DMS 273 treated with DMSO at 0.1 percent for 48 hours (cell line): ENCODE data around the gene TRAPPC14.

Source experiments
- DNase-seq: peaks from one replicate; lab custom pipeline; 2025; lab: John Stamatoyannopoulos, UW

TRAPPC14 gene

DNA sequence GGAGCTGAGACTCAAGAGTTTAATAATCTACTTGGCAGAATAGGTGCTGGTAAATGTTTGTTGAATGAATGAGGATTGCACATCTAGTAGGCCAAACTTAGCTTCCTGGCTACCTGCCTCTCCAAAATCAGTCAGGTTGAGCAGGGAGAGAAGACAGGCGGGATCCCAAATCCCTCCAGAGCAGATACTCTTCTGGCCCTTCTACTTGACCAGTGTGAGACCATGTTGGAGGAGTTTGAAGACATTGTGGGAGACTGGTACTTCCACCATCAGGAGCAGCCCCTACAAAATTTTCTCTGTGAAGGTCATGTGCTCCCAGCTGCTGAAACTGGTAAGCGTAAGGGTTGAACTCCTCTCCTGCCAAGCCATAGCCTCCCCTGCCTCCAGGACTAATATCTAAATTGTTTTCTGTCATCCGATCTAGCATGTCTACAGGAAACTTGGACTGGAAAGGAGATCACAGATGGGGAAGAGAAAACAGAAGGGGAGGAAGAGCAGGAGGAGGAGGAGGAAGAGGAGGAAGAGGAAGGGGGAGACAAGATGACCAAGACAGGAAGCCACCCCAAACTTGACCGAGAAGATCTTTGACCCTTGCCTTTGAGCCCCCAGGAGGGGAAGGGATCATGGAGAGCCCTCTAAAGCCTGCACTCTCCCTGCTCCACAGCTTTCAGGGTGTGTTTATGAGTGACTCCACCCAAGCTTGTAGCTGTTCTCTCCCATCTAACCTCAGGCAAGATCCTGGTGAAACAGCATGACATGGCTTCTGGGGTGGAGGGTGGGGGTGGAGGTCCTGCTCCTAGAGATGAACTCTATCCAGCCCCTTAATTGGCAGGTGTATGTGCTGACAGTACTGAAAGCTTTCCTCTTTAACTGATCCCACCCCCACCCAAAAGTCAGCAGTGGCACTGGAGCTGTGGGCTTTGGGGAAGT lies 34.0 kb downstream of the TRAPPC14 start:
- DNase-seq: no peak

DNA sequence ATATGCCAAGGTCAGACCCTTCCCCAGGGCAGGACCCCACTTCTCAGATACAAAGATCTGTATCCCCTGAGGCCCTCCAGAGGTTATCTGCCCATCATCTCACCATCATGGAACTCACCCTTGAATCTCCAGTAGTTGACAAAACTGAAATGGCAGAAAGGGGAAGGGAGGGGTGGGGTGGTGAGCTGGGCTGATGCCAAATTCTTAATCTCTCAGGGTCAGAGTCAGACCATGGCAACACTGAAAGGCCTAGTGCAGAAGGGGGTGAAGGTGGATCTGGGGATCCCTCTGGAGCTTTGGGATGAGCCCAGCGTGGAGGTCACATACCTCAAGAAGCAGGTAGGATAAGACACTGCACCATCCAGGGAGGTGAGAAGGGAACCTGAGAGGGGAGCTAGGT lies 36.0 kb downstream of the TRAPPC14 start:
- no peak for DNase-seq

DNA sequence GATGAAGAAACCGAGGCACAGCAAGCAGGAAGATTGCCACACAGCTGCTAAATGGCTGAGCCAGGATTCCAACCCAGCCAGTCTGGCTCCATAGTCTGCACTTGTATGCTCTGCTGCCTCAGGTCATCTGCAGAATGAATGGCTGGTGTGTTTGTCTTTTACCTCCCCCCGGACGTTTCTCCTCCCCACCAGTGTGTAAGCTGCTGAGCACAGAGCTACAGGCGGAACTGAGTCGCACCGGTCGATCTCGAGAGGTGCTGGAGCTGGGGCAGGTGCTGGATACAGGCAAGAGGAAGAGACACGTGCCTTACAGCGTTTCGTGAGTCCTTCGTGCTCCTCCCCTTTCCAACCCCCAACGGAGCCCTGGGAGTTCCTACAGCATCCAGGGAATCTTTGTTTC lies 36.5 kb downstream of the TRAPPC14 start:
- no peak for DNase-seq

DNA sequence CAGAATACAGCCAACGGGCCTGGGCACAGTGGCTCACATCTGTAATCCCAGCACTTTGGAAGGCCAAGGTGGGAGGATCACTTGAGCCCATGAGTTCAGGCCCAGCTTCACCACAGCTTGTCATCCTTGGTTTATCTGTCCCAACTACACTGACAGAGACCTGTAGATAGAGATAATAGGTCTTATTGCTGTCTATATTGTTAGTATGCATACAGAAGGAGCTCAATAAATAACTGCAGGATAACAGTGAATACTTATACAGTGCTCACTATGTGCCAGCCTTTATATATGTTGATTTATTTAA lies 37.8 kb downstream of the TRAPPC14 start:
- no peak for DNase-seq

DNA sequence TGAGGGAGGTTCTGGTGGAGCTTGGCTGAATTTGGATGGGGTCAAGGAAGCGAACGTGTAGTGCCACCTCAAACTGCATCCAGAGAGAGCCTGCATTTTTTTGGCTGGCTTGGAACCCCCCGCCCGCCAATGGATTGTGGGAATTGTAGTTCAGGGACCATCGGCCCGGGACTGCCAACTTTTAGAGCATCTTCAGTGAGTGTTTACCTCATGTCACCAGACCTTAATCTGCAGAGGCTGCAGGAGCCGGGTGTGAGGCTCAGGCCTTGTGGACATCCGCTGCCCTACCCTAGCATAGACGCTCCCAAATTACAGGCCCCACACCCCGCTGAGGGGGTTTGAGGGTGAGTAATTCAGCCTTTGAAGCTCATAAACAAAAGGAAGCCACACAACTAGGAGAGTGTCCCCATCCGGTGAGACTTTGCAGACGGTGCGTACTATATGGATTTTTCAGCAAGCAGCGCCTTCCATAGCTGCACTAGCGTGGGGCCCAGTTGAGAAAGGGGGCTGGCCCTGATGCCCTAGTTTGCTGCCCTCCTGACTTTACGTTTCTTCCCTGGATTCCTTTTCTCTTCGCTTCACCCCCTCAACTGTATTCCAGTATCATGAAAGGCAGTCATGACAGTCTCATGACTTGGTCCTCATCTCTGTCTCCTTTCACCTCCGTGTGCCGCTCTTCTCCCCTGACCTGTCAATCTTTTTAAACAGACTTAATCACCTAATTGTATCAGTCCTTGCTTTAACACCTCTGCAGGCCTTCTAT lies 38.4 kb downstream of the TRAPPC14 start:
- peak; percentile 78 for DNase-seq

DNA sequence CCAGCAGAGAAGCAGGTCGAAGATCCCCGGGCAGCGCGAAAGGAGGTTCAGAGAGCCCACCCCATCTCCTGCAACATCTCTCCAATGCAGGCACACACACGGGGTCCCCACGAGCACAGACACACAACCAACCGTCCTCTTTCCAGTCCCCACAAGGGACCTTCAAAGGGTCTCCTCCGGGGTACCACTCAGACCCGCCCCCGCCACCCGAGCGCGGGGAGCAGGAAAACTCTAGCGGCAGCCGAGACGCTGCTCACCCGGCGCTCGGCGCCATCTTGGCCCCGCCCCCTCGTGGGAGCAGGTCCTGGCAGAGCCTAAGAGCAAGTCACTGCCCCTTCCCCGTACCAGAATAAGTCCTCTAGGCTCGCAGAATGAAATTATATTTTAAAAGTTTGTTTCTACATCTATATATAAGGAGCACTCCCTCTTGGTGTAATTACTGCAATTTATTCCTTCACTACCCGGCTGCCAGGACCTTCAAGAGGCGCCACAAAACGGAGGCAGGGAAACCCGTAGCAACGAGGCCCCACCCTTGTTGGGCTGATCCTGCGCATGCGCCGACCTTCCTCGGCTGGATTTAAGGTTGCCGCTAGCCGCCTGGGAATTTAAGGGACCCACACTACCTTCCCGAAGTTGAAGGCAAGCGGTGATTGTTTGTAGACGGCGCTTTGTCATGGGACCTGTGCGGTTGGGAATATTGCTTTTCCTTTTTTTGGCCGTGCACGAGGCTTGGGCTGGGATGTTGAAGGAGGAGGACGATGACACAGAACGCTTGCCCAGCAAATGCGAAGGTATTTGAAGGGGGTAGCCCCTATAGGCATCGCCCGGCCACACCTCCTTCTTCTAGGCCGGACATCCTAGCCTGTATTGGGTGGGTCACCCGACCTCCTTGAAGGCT lies 39.2 kb downstream of the TRAPPC14 start, which contains the start of the genes CNPY4 and TAF6:
Gene CNPY4 (plus strand): TSS at position 563 of the 898 bp plus-strand sequence. CDS start 111 bp downstream, at position 674.
Gene TAF6 (minus strand): TSS at position 287 of the 898 bp plus-strand sequence. CDS start 5,149 bp downstream, outside the sequence.
- DNase-seq: peak; percentile 97

DNA sequence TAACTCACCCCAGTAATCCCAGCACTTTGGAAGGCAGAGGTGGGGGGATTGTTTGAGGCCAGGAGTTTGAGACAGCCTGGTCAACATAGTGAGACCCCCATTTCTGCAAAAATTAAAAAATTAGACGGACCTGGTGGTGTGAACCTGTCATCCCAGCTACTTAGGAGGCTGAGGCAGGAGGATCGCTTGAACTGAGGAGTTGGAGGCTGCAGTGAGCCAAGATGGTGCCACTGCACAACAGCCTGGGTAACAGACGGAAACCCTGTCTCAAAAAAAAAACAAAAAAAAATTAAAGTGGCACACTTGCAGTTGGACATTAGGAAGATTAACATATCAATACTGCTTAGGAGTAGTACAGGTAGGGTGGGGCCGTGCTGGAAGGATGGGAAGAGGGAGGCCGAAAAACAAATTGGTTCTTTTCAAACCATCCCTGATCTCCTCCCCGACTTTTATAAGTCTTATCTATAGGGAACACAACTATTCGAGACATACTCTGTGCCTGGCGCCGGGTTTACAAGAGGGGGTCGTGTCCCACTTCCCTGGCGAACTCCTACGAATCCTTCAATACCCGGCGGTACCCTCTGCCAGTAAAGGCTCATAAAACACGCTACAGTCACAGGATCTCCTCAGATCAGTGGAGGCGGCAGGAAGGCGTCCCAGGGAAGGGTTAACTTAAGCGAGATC lies 40.0 kb downstream of the TRAPPC14 start:
- no peak for DNase-seq

DNA sequence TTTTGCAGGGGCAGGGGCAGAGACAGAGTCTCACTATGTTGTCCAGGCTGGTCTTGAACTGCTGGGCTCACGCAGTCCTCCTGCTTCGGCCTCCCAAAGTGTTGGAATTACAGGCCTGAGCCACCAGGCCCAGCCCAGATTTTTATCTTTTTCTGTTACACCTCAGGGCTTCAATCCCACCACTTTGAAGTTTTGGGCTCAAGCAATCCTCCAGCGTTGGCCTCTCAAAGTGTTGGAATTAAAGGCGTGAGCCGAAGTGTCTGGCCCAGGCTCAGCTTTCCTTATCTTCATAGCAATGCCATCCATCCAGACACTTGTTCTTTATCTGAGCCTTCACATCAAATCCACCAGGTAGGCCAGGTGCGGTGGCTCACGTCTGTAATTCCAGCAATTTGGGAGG lies 43.5 kb downstream of the TRAPPC14 start:
- no peak for DNase-seq

DNA sequence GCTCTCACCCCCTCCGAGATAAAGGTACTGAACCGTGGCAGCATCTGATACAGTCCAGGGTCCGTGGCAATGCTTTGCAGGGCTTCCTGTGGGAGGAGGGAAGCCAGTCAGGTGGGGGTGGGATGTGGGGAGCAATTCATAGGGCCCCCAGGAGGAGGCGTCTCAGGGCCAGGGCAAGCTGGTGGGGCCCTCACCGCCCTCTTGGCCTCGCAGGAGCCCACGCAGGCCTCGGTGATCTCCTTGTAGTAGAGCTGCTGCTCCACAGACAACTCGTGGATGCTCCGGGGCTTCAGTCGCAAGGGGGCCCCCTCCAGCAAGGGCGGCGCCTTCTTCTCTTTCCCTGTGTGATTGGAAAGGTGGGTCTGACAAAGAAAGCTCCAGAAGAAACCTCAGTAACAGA lies 46.6 kb downstream of the TRAPPC14 start:
- DNase-seq: no peak

DNA sequence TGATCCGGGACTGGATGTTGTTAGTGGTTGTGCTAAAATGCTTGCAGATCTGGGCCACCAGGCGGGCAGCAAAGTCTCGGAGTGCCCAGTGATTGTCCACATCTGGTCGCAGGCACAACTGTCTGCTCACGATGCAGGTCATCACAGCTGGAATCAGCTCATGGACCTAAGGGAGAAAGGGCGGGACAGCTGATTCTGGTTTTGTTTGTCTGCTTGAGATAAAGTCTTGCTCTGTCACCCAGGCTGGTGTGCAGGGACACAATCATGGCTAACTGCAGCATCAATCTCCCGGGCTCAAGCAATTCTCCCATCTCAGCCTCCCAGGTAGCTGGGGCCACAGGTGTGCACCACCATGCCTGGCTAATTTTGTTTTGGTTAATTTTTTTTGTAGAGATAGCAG lies 47.4 kb downstream of the TRAPPC14 start:
- DNase-seq: no peak

DNA sequence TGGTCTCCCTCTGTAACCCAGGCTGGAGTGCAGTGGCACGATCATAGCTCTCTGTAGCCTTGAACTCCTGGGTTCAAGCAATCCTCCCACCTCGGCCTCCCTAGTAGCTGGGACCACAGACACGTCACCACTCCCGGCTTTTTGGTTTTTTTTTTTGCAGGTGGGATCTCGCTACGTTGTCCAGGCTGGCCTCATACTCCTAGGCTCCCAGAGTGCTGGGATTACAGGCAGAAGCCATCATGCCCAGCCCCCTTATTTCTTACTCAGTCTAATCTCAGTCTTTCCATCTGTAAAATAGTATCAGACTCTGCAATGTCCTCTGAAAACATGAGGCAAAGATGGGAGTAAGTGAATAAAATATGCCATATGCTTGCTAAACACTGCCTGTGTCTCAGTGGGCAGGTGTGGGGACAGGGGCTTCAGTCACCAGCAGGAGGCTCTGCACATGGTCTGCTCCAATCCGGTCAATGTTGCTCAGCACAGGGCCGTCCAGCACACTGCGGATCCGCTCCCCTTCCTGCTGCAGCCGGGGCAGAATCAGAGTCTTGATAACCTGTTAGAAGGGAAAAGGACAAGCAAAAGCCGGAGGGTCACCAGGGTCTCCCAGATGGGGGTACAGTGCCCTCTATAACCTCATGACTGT lies 48.9 kb downstream of the TRAPPC14 start:
- DNase-seq: no peak

DNA sequence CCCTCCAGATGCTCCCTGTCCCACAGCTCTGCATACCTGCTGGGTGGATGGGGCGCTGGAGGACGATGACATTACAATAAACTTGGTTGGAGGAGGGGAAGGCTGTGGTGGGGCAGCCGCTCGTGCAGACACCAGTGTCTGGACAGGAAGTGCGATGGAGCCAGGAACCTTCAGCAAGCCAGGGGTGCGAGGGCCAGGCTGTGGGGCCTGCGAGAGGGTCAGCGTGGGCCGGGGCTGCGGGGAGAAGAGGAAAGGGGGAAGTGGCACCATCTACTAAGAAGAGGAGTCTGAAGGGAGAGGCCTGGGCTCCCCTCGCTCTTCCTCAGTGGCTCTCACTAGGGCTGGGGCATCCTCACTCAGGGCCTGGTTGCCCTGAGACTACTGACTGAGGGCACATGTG lies 50.6 kb downstream of the TRAPPC14 start:
- no peak for DNase-seq

DNA sequence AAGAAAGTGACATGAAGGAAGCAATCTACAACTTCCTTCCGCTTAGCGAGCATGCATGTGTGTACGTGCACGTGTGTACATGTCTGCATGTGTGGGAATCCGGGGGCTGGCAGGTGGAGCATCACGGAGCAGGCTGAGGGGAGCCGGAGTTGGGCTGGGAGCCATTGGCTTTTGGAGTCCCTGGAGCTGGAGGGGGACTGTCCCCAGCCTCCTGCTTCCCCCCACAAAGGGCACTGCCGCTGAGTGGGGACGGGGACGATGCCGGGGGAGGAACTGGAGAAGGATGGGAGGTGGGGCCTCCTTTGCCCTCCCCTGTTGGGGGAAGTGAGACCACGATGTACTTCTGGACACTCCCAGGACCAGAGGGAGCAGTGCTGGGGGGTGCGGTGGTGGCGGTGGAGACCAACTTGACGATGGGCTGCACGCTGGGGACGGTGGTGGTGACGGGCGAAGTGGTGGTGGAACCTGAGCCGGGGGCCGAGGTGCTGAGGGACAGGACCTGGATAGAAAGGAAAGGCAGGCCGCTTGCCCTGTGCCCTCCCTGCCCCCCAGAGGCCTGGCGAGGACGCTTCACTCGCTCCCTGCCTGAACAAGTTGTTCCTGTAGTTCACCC lies 51.3 kb downstream of the TRAPPC14 start:
- DNase-seq: no peak

DNA sequence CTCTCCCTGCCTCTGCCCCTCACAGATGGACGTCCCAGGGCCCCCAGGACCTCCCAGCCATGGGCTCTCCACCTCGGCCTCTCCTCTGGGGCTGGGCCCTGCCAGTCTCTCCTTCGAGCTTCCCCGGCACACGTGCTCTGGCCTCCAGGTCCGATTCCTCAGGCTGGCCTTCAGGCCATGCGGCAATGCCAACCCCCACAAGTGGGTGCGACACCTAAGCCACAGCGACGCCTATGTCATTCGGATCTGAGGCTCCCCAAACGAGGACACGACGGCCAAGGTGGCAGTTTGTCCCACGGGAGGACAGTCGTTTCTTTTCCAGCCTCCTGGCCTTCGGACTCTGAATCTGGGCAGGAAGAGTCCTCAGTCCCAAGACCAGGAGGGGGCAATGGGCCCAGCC lies 51.9 kb downstream of the TRAPPC14 start:
- no peak for DNase-seq

DNA sequence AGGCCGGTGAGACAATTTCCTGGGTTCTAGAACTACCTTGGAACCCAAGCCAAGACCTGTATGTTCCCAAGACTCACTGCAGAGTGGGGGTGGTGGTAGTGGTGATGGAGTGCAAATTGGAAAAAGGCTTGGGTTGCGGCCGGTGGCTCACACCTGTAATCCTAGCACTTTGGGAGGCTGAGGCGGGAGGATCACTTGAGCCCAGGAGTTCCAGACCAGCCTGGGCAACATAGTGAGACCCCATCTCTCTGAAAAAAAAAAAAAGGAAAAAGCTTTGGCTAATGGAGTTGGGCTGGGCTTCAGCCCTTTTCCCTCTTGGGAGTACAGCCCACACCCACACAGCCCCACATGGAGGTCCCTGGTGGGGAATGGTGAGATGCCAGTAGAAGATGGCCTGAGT lies 53.0 kb downstream of the TRAPPC14 start:
- no peak for DNase-seq
